ENCODE data around the gene RBBP8NL.

The RBBP8NL gene

GRCh38 chr20:62437927-62438326, 10.6 kb upstream of the RBBP8NL start:
- DNase-seq, result no peak
- no peaks in the 10 kb centered on the region for H3K9me3 ChIP-seq
- H3K27me3 ChIP-seq, result peaks cover 0 to 43% of the 10 kb centered on the region in 2 donors
- no peak overlapping the region for H3K4me3 ChIP-seq
- no peak overlapping the region for H3K27ac ChIP-seq
- H3K4me1 ChIP-seq, result peaks cover 0 to 20% (median 13%) of the 10 kb centered on the region in 4 donors
- H3K36me3 ChIP-seq, result no peaks in the 10 kb centered on the region
- TF ChIP-seq CTCF (IDR thresholded peaks at IDR 0.05), result no peak
- intact Hi-C loops (cut with DNase I; ENCODE audit: low total_unique reads), result no loop called here

- H3K4me3 ChIP-seq, result no peak overlapping the region
- H3K36me3 ChIP-seq, result no peaks in the 10 kb centered on the region
- no peak overlapping the region for H3K27ac ChIP-seq
- no peak for DNase-seq
- H3K9me3 ChIP-seq, result no peaks in the 10 kb centered on the region
- intact Hi-C loops (cut with DNase I; ENCODE audit: low total_unique reads), result no loop called here
- peaks cover 0 to 43% of the 10 kb centered on the region in 2 donors for H3K27me3 ChIP-seq
- H3K4me1 ChIP-seq, result peaks cover 0 to 20% (median 13%) of the 10 kb centered on the region in 4 donors
- no peak for TF ChIP-seq CTCF (IDR thresholded peaks at IDR 0.05)
These were observed 10.2 kb upstream of the RBBP8NL start for GRCh38 chr20:62437496-62437895.

GRCh38 chr20:62436692-62437091, 9.4 kb upstream of the RBBP8NL start:
- Histone ChIP-seq H3K36me3 (no peaks in the 10 kb centered on the region), H3K27me3 (peaks cover 0 to 40% of the 10 kb centered on the region in 2 donors), H3K9me3 (no peaks in the 10 kb centered on the region), H3K27ac (no peak overlapping the region), H3K4me1 (peaks cover 0 to 20% (median 13%) of the 10 kb centered on the region in 4 donors), H3K4me3 (no peak overlapping the region)
- no peak for TF ChIP-seq CTCF (IDR thresholded peaks at IDR 0.05)
- no peak for DNase-seq
- intact Hi-C loops (cut with DNase I; ENCODE audit: low total_unique reads), result no loop called here

- peak overlapping the region in 1 of 2 donors; percentile 23 for H3K4me3 ChIP-seq
- intact Hi-C loops (cut with DNase I; ENCODE audit: low total_unique reads), result no loop called here
- no peaks in the 10 kb centered on the region for H3K9me3 ChIP-seq
- H3K4me1 ChIP-seq, result peaks cover 0 to 20% (median 13%) of the 10 kb centered on the region in 4 donors
- no peaks in the 10 kb centered on the region for H3K36me3 ChIP-seq
- DNase-seq, result peak in 1 of 2 donors; percentile 46
- no peak for TF ChIP-seq CTCF (IDR thresholded peaks at IDR 0.05)
- H3K27ac ChIP-seq, result no peak overlapping the region
- H3K27me3 ChIP-seq, result peaks cover 0 to 35% of the 10 kb centered on the region in 2 donors
These were observed 6.5 kb upstream of the RBBP8NL start for GRCh38 chr20:62433658-62434497.

- Histone ChIP-seq H3K9me3 (no peaks in the 10 kb centered on the region), H3K4me1 (peaks cover 0 to 21% (median 13%) of the 10 kb centered on the region in 4 donors), H3K27ac (no peak overlapping the region), H3K36me3 (no peaks in the 10 kb centered on the region), H3K4me3 (no peak overlapping the region), H3K27me3 (peaks cover 0 to 47% of the 10 kb centered on the region in 2 donors)
- no peak for TF ChIP-seq CTCF (IDR thresholded peaks at IDR 0.05)
- intact Hi-C loops (cut with DNase I; ENCODE audit: low total_unique reads), result no loop called here
- DNase-seq, result no peak
These were observed 3.6 kb upstream of the RBBP8NL start for GRCh38 chr20:62430866-62431447.

All from tibial artery (tissue), 4 donors.